NCI-H2171 treated with DMSO at 0.1 percent for 48 hours (cell line): ENCODE results near the gene KRTAP3-2.

ENCODE experiments used
- DNase-seq: peaks from one replicate; lab custom pipeline; 2025; lab: John Stamatoyannopoulos, UW

Gene KRTAP3-2

GRCh38 chr17:40963838-40964237, 35.9 kb downstream of the KRTAP3-2 start:
- no peak for DNase-seq

- DNase-seq: no peak
Observed at GRCh38 chr17:40962059-40962561, 37.6 kb downstream of the KRTAP3-2 start.

GRCh38 chr17:40961591-40961990, 38.1 kb downstream of the KRTAP3-2 start:
- DNase-seq: no peak

GRCh38 chr17:40960144-40960543, 39.6 kb downstream of the KRTAP3-2 start:
- no peak for DNase-seq

GRCh38 chr17:40958086-40958953, 41.4 kb downstream of the KRTAP3-2 start:
- DNase-seq: no peak

- no peak for DNase-seq
Observed at GRCh38 chr17:40956401-40957254, 43.1 kb downstream of the KRTAP3-2 start.

- no peak for DNase-seq
Observed at GRCh38 chr17:40953881-40954280, 45.8 kb downstream of the KRTAP3-2 start.

- DNase-seq: no peak
Observed at GRCh38 chr17:40952661-40953060, 47.0 kb downstream of the KRTAP3-2 start.

GRCh38 chr17:40952154-40952553, 47.6 kb downstream of the KRTAP3-2 start:
- DNase-seq: no peak

- DNase-seq: no peak
Observed at GRCh38 chr17:40951011-40951622, 48.6 kb downstream of the KRTAP3-2 start.

GRCh38 chr17:40950176-40950575, 49.5 kb downstream of the KRTAP3-2 start:
- DNase-seq: no peak

GRCh38 chr17:40949418-40949817, 50.3 kb downstream of the KRTAP3-2 start:
- DNase-seq: no peak
